Activated T-cell treated with anti-CD3 and anti-CD28 coated beads for 1 hour (primary cell): ENCODE data around the gene CYP4F12.

Experiments used
- DNase-seq: peaks from one replicate; pipeline ENCODE4 v3.0.0-alpha.2; 2020; ENCODE audit warnings: low read depth

The CYP4F12 gene, protein sequence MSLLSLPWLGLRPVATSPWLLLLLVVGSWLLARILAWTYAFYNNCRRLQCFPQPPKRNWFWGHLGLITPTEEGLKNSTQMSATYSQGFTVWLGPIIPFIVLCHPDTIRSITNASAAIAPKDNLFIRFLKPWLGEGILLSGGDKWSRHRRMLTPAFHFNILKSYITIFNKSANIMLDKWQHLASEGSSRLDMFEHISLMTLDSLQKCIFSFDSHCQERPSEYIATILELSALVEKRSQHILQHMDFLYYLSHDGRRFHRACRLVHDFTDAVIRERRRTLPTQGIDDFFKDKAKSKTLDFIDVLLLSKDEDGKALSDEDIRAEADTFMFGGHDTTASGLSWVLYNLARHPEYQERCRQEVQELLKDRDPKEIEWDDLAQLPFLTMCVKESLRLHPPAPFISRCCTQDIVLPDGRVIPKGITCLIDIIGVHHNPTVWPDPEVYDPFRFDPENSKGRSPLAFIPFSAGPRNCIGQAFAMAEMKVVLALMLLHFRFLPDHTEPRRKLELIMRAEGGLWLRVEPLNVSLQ

GRCh38 chr19:15672580-15673175, at the start of gene CYP4F12:
CYP4F12 (plus strand) TSS chr19:15673087; CDS start chr19:15673530, 443 bp downstream.
- DNase-seq: peak; percentile 12

DNA sequence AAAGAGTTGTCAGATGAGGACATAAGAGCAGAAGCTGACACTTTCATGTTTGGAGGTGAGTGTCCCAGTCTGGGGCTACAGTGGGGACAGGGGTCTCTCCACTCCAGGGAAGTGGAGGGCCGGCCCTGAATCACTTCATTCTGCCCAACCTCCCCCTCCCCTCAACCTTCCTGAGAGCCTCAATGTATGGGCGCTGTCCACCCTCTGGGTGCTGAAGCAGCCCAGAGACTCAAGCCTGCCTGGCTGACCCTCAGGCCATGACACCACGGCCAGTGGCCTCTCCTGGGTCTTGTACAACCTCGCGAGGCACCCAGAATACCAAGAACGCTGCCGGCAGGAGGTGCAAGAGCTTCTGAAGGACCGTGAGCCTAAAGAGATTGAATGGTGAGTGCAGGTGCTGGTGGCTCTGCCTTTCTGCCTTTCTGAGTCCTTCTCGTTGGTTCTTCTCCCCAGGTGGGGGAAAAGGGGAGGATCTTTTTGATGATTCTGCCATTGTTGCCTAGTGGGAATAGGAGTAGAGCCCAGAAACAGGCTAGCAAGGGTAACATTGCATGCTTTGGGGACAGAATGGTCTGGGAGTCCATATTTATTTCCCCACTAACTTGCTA, 49.1 kb upstream of the CYP4F12 start:
- no peak for DNase-seq

- DNase-seq: no peak
Observed at GRCh38 chr19:15628236-15629002, 44.5 kb upstream of the CYP4F12 start.

DNA sequence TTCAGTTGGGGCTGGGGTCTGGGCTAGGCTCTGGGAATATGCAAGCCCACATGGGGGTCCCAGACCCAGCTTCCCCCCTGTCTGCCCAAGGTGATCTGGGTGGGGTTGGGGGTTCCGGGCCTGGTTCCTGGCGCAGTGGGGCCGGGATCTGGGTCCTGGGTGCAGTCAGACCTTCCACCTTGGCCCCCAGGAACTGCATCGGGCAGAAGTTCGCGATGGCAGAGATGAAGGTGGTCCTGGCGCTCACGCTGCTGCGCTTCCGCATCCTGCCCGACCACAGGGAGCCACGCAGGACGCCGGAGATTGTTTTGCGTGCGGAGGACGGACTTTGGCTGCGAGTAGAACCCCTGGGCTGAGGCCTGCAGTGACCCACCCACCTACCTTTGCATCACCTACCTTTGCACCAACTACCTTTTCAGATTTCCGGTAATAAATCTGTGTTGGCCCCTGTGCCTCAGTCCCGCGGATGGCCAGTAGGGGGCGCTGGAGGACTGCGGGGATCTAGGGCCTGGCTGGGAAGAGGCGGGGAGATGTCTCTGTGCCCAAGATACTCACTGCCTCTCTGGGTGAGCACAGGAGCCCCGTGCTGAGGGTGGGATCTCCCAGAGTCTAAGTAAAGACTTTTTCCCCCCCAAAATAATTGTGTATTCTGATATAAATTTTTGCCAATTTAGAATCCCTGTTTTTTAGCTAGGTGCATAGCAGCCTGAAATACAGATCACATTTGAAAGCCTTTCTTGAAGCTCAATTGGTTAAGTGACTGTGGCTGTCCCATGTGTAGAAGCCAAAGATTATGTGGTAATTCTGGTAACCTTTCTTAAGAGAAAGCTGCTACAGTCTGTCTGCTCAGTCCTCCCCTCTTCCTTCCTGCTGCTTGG, 43.6 kb upstream of the CYP4F12 start:
- DNase-seq: peak; percentile 94

DNA sequence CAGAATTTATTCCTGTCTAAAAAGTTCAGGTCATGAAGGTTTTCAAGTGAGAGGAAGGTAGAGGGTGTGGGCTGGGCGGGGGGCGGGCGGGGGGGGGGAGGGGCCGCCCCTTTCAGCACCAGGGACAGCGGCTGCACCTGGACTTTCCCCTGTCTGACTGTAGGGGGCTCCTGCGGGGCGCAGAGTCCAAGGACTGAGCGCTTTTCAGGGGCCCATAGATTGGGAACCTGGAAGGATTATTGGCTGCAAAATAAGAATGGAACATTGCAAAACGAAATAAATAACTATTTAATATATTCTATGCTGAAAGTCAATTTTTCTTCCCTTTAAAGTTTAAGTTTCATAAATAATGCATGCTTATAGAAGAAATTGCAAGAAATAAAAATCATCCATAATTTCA, 41.1 kb upstream of the CYP4F12 start:
- no peak for DNase-seq

- no peak for DNase-seq
Observed at GRCh38 chr19:15633082-15633835, 39.6 kb upstream of the CYP4F12 start.

- DNase-seq: no peak
Observed at GRCh38 chr19:15634105-15634504, 38.8 kb upstream of the CYP4F12 start.

- DNase-seq: no peak
Observed at GRCh38 chr19:15635016-15635805, 37.7 kb upstream of the CYP4F12 start.

DNA sequence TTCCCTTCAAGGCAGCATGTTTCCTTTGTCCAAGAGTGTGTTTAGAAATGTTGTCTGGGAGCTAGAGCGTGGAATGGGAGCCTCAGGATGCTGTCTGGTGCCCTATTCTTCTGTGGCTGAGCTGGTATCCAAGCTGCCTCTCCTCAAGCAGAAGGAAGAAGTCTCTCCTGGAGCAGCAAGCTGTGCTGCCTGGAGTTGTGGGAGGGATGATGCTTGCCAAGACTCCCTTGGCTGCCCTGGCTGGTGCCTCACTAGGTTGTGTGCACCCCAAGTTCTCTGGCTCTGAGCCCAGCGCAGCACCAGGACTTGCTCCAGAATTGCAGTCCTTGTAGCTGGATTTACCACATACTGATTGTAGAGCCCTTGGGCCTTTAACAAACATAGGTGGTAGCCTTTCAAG, 36.9 kb upstream of the CYP4F12 start:
- no peak for DNase-seq

- DNase-seq: no peak
Observed at GRCh38 chr19:15639596-15639995, 33.3 kb upstream of the CYP4F12 start.

DNA sequence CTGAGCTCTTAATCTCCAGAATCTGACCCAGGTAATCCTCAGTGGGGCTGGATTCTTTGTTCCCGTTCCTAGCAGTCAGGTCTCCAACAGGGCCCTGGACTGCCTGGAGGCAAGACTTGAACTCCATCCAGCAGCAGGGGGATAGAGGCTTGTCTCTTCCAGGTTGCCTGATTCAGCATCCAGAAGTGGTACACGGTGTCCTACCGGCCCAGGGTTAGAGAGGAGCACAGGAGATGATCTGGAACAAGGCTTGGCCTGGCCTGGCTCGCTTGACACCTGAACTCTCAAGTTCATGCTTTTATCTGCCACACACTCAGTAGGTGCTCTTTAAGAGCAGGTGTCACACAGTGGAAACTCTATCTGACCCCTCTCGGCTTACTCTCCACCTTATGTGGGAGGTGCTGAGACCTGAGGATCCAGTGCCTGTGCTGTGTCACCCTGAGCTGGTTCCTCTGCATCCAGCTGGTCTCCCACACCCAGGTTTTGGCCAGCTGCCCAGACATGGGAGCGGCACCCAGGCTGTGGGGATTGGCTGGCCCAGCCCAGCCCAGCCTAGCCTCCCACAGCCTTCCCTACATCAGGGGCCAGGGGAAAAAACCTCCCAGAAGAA, 32.5 kb upstream of the CYP4F12 start, which contains the start of gene CYP4F3:
Gene CYP4F3 (plus strand): TSS at position 604 of the 610 bp plus-strand sequence. CDS start 519 bp downstream, outside the sequence.
- DNase-seq: no peak

DNA sequence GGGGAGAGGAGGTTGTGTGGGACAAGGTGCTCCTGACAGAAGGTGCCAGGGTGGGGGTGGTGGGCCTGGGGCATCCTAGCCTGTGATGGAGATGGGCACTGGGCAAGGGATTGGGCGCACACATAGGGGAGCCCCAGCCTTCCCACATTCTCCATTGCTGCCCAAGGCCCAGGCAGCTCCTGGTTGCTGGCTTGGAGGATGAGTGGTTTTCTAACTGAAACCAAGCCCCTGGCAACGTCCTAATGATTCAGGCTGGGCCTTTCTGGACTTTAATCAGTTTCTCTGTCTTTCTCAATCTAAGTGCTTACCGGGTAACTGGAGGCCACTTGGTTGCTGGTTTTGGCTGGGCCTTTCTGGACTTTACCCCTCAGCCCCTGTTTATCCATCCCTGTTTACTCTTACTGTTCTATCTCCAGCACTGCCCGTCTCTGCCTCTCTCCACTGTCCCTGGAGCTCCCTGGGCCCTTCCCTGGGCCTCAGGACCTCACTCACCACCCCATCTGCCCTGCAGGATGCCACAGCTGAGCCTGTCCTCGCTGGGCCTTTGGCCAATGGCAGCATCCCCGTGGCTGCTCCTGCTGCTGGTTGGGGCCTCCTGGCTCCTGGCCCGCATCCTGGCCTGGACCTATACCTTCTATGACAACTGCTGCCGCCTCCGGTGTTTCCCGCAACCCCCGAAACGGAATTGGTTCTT, 31.8 kb upstream of the CYP4F12 start:
- no peak for DNase-seq

DNA sequence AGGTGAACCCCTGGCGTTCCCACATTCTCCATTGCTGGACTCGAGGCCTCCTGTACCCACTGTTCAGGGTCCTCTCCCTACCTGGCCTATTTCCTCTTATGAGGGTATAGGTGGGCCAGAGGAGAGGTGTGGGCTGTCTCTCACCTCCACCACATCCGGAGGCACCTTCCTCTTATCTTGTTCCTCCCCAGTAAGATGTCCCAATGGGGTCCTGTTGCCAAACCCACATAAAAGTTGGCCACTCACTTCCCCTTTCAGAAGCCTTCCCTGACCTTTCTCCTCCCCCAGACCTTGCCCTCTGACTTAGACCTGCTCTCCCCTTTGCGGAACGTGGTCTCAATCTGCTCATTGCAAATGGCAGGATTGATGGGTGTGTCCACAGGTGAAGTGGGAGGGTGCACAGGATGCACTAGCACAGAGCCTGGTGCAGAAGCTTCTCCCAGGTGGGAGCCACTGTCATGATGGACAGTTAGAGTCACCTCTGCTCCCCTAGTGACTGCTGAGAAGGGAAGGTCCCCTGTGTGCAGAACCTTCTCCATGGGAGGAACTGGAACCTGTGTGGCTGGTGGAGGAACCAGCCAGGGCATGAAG, 30.9 kb upstream of the CYP4F12 start:
- DNase-seq: no peak

DNA sequence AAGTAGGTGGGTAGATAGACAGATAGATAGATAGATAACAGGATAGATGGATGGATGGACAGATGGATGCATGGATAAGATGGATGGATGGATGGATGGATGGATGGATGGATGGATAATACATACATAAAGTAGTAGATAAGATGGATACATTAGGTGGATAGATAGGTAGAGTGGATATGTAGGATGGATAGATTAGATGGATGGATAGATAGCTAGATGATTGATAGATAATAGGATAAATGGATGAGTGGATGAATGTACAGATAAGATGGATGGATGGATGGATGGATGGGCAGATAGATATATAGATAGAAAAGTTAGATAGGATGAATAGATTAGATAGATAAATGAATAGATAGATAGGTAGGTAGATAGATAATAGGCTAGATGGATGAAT, 30.1 kb upstream of the CYP4F12 start:
- no peak for DNase-seq

GRCh38 chr19:15643387-15643786, 29.5 kb upstream of the CYP4F12 start:
- DNase-seq: no peak

DNA sequence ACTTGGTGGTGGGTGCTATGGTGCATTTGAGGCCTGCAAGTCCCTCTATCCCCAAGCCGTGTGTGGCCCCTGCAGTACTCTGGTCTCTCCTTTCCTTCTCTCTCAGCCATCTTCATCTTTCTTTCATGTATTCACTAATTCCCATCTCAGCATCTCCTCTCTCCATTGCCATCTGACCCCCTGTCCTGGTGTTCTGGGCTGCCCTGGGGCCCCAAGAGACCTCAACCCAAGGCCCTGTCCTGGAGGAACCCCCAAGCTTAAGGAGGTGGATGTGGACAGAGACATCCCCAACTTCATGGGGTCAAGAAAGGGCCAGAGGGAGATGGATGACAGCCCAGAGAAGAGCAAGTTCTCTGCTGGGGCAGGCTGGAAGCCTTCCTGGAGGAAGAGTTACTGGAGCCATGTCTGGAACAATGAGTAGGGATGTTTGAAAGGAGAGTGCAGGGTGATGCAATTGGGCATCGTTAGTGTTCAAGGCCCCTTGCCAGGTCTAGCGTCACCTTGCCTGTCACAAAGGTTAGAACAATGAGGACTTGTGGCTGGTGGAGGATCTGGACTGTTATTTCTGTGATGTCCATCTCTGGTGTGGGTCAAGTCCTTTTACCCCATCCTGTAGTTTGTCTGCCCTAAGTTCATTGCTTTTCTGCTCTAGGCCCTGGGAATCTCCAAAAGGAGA, 28.7 kb upstream of the CYP4F12 start:
- DNase-seq: no peak

GRCh38 chr19:15644816-15645215, 28.1 kb upstream of the CYP4F12 start:
- no peak for DNase-seq
